OCI-LY3 (cell line): ENCODE measurements around the gene SDK1.

Experiments used
- H2AFZ ChIP-seq: fragments of 200-600, 300-600 bp; shearing (Covaris generic); 2 replicates; pipeline ENCODE4 v1.6.0; 2014; ENCODE audit warnings: antibody characterized with exemption, low read depth, low read length
- H3K27ac ChIP-seq: fragments of 200-600, 300-600 bp; sonication (generic); 2 replicates; pipeline ENCODE4 v1.5.1; 2014; ENCODE audit warnings: mild to moderate bottlenecking, low read length, moderate library complexity, mixed read lengths
- H3K27me3 ChIP-seq: fragments of 200-600, 300-600 bp; sonication (generic); 2 replicates; pipeline ENCODE4 v1.6.1; 2014; ENCODE audit warnings: low read depth, low read length, mixed read lengths
- H3K36me3 ChIP-seq: fragments of 200-600, 300-600 bp; sonication (generic); replicated peaks from 2 replicates; pipeline ENCODE3; 2014; ENCODE audit warnings: low read depth, low read length, mixed read lengths
- H3K4me1 ChIP-seq: fragments of 300-600, 200-600 bp; sonication (generic); 2 replicates; pipeline ENCODE4 v1.6.1; 2014; ENCODE audit warnings: low read length, mixed read lengths
- H3K4me2 ChIP-seq: fragments of 200-600, 300-600 bp; sonication (generic); 2 replicates; pipeline ENCODE4 v1.6.1; 2014; ENCODE audit warnings: low read length, mixed read lengths
- H3K4me3 ChIP-seq: fragments of 300-600, 200-600 bp; sonication (generic); 2 replicates; pipeline ENCODE4 v1.5.1; 2014; ENCODE audit warnings: antibody characterized with exemption, mild to moderate bottlenecking, low read length, moderate library complexity
- H3K79me2 ChIP-seq: fragments of 300-600, 200-600 bp; shearing (Covaris generic); 2 replicates; pipeline ENCODE4 v1.6.1; 2014; ENCODE audit warnings: mild to moderate bottlenecking, low read length, mixed read lengths
- H3K9ac ChIP-seq: fragments of 300-600, 200-600 bp; shearing (Covaris generic); 2 replicates; pipeline ENCODE4 v1.6.0; 2014; ENCODE audit warnings: mild to moderate bottlenecking, low read length, moderate library complexity
- H3K9me3 ChIP-seq: fragments of 200-600, 300-600 bp; shearing (Covaris generic); 2 replicates; pipeline ENCODE4 v1.6.1; 2014; ENCODE audit warnings: low read length, mixed read lengths; ENCODE audit not compliant: insufficient read depth
- H4K20me1 ChIP-seq: fragments of 200-600, 300-600 bp; sonication (generic); 2 replicates; pipeline ENCODE4 v1.6.1; 2016; ENCODE audit warnings: low read length, mixed read lengths; ENCODE audit not compliant: insufficient read depth
- EZH2phosphoT487 ChIP-seq: fragments of 200-600 bp; shearing (Covaris generic); IDR thresholded peaks from 2 replicates; pipeline ENCODE4 v1.6.1; 2018; ENCODE audit warnings: antibody characterized with exemption, mixed run types, low read depth
- TF ChIP-seq, protein P1 (sequence below): fragments of 200-600, 300-600 bp; sonication (generic); IDR thresholded peaks from 2 replicates; pipeline ENCODE4 v1.5.1; 2014; ENCODE audit warnings: antibody characterized with exemption, low read length, low read depth

SDK1 gene

DNA sequence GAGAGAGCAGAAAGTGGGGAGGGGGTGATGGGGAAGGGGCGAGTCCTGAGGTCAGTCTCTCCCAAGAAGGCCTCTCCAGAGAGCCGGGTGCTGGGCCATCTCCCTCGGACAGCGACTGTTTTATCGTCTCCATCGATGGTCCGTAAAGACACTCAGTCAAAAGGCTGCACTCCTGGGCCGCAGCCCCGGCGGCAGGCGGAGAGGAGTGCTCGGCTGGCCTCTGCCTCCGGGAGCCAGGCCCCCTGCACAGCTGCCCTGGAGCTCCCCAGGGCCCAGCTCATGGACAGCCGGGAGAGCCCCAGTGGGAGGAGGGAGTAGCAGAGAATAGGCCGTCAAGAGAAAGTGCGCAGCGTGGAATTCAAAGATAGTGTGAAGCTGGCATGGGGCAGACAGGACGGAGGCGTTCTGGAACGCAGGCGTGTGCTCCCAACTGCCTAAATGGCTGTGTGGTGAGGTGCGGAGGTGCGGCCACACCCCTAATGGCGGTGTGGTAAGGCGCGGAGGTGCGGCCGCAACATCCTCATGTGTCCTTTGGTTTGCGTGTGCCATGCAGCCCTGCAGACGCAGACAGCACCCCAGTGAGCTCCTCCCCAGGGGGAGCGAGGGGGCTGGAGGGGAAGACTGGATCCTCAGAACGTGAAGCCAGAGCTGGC, 903.6 kb downstream of the SDK1 start:
- H3K4me1 ChIP-seq = no peaks in the 10 kb centered on the region
- no peaks in the 10 kb centered on the region for H3K9me3 ChIP-seq
- no peak overlapping the region for H3K9ac ChIP-seq
- no peaks in the 10 kb centered on the region for H3K27me3 ChIP-seq
- H3K4me2 ChIP-seq = no peak overlapping the region
- no peaks in the 10 kb centered on the region for H3K79me2 ChIP-seq
- H3K27ac ChIP-seq = no peak overlapping the region
- no peaks in the 10 kb centered on the region for H4K20me1 ChIP-seq
- H2AFZ ChIP-seq = no peak overlapping the region
- H3K36me3 ChIP-seq = no peaks in the 10 kb centered on the region
- TF ChIP-seq, protein P1, sequence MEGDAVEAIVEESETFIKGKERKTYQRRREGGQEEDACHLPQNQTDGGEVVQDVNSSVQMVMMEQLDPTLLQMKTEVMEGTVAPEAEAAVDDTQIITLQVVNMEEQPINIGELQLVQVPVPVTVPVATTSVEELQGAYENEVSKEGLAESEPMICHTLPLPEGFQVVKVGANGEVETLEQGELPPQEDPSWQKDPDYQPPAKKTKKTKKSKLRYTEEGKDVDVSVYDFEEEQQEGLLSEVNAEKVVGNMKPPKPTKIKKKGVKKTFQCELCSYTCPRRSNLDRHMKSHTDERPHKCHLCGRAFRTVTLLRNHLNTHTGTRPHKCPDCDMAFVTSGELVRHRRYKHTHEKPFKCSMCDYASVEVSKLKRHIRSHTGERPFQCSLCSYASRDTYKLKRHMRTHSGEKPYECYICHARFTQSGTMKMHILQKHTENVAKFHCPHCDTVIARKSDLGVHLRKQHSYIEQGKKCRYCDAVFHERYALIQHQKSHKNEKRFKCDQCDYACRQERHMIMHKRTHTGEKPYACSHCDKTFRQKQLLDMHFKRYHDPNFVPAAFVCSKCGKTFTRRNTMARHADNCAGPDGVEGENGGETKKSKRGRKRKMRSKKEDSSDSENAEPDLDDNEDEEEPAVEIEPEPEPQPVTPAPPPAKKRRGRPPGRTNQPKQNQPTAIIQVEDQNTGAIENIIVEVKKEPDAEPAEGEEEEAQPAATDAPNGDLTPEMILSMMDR = no peak
- no peak for TF ChIP-seq EZH2phosphoT487
- no peak overlapping the region for H3K4me3 ChIP-seq

GRCh38 chr7:4205828-4206227, 904.8 kb downstream of the SDK1 start:
- Histone ChIP-seq H4K20me1 (no peaks in the 10 kb centered on the region), H3K27ac (no peak overlapping the region), H3K79me2 (no peaks in the 10 kb centered on the region), H3K9ac (no peak overlapping the region), H3K4me1 (no peaks in the 10 kb centered on the region), H2AFZ (no peak overlapping the region), H3K4me2 (no peak overlapping the region), H3K4me3 (no peak overlapping the region), H3K36me3 (no peaks in the 10 kb centered on the region), H3K9me3 (no peaks in the 10 kb centered on the region), H3K27me3 (no peaks in the 10 kb centered on the region)
- TF ChIP-seq EZH2phosphoT487 = no peak

GRCh38 chr7:4207011-4207410, 906.0 kb downstream of the SDK1 start:
- Histone ChIP-seq H2AFZ (no peak overlapping the region), H4K20me1 (no peaks in the 10 kb centered on the region), H3K27me3 (no peaks in the 10 kb centered on the region), H3K4me3 (no peak overlapping the region), H3K9ac (no peak overlapping the region), H3K36me3 (no peaks in the 10 kb centered on the region), H3K4me2 (no peak overlapping the region), H3K27ac (no peak overlapping the region), H3K9me3 (no peaks in the 10 kb centered on the region), H3K79me2 (no peaks in the 10 kb centered on the region), H3K4me1 (no peaks in the 10 kb centered on the region)
- TF ChIP-seq, protein P1 = no peak
- no peak for TF ChIP-seq EZH2phosphoT487

DNA sequence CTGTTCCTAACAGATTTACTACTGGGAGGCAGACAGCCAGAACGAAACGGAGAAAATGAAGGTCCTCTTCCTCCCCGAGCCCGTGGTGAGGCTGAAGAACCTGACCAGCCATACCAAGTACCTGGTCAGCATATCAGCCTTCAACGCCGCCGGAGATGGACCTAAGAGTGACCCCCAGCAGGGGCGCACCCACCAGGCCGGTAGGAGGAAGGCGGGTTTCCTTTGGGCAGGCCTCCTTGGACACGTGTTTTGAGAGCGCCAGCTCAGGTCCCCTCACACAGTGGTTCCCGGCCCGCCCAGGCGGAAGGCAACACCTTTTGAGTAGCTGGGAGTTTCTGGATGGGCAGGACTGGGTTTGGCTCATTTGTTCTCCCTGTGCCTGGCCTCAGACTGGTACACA, 907.0 kb downstream of the SDK1 start:
- H2AFZ ChIP-seq = no peak overlapping the region
- no peaks in the 10 kb centered on the region for H4K20me1 ChIP-seq
- H3K4me3 ChIP-seq = no peak overlapping the region
- H3K4me1 ChIP-seq = no peaks in the 10 kb centered on the region
- no peak overlapping the region for H3K9ac ChIP-seq
- TF ChIP-seq EZH2phosphoT487 = no peak
- TF ChIP-seq, protein P1 = no peak
- no peaks in the 10 kb centered on the region for H3K36me3 ChIP-seq
- no peak overlapping the region for H3K4me2 ChIP-seq
- no peaks in the 10 kb centered on the region for H3K27me3 ChIP-seq
- no peak overlapping the region for H3K27ac ChIP-seq
- H3K79me2 ChIP-seq = no peaks in the 10 kb centered on the region
- H3K9me3 ChIP-seq = no peaks in the 10 kb centered on the region
